HEK293T (cell line): ENCODE measurements around the gene TEX28.
"Not testable (repeated sequence)": the region's sequence is repeated elsewhere in the genome, so short reads cannot be mapped to it uniquely, and the experiment has no call there.

Experiments
- CTCF ChIA-PET: fragments of 350-600 bp; formaldehyde crosslinking; extraction: SDS; loops from one replicate; lab custom pipeline; 2021; ENCODE audit warnings: antibody characterized with exemption, inconsistent platforms; lab: Yijun Ruan, JAX
- POLR2A ChIA-PET: fragments of 350-600 bp; formaldehyde crosslinking; extraction: SDS; loops from one replicate; lab custom pipeline; 2020; ENCODE audit warnings: antibody characterized with exemption, inconsistent platforms; lab: Yijun Ruan, JAX
- DNase-seq: peaks from one replicate; pipeline ENCODE4 v3.0.0; 2012; ENCODE audit warnings: mixed read lengths; ENCODE audit errors: extremely low spot score
- ARNT ChIP-seq: fragments of 450-650 bp; IDR thresholded peaks from 2 replicates; pipeline ENCODE4 v1.6.1; 2017; ENCODE audit warnings: mild to moderate bottlenecking
- BHLHE40 ChIP-seq: fragments of 450-650 bp; IDR thresholded peaks from 2 replicates; pipeline ENCODE4 v1.6.1; 2016; ENCODE audit warnings: mild to moderate bottlenecking, moderate library complexity, borderline replicate concordance
- CTBP1 ChIP-seq: fragments of 450-650 bp; IDR thresholded peaks from 2 replicates; pipeline ENCODE4 v1.6.1; 2016; ENCODE audit warnings: borderline replicate concordance
- ELF4 ChIP-seq: fragments of 450-650 bp; IDR thresholded peaks from 2 replicates; pipeline ENCODE4 v1.6.1; 2017; ENCODE audit warnings: antibody characterized with exemption
- FOXA1 ChIP-seq: fragments of 450-650 bp; IDR thresholded peaks from 2 replicates; pipeline ENCODE4 v1.6.1; 2016; ENCODE audit warnings: mild to moderate bottlenecking
- FOXK2 ChIP-seq: fragments of 450-650 bp; IDR thresholded peaks from 2 replicates; pipeline ENCODE4 v1.6.1; 2016; ENCODE audit warnings: mild to moderate bottlenecking
- FOXM1 ChIP-seq: fragments of 450-650 bp; IDR thresholded peaks from 2 replicates; pipeline ENCODE4 v1.6.1; 2017; ENCODE audit warnings: mild to moderate bottlenecking, borderline replicate concordance
- HDGF ChIP-seq: fragments of 450-650 bp; IDR thresholded peaks from 2 replicates; pipeline ENCODE4 v1.6.1; 2017; ENCODE audit warnings: antibody characterized with exemption, borderline replicate concordance
- L3MBTL2 ChIP-seq: fragments of 450-650 bp; conservative IDR thresholded peaks from 2 replicates; pipeline ENCODE4 v1.6.1; 2016; ENCODE audit warnings: mild to moderate bottlenecking
- LEF1 ChIP-seq: fragments of 450-650 bp; IDR thresholded peaks from 2 replicates; pipeline ENCODE4 v1.6.1; 2017; ENCODE audit warnings: mild to moderate bottlenecking, borderline replicate concordance
- NFRKB ChIP-seq: fragments of 450-650 bp; IDR thresholded peaks from 2 replicates; pipeline ENCODE4 v1.6.1; 2016; ENCODE audit warnings: mild to moderate bottlenecking, moderate library complexity
- SP1 ChIP-seq: fragments of 450-650 bp; IDR thresholded peaks from 2 replicates; pipeline ENCODE4 v1.6.1; 2017
- SUZ12 ChIP-seq: fragments of 450-650 bp; IDR thresholded peaks from 2 replicates; pipeline ENCODE4 v1.6.1; 2016; ENCODE audit warnings: mild to moderate bottlenecking
- TARDBP ChIP-seq: fragments of 450-650 bp; IDR thresholded peaks from 2 replicates; pipeline ENCODE4 v1.6.1; 2016
- ZNF384 ChIP-seq: fragments of 450-650 bp; IDR thresholded peaks from 2 replicates; pipeline ENCODE4 v1.6.1; 2016
- TF ChIP-seq, protein P1 (sequence below): fragments of 450-650 bp; IDR thresholded peaks from 2 replicates; pipeline ENCODE4 v1.6.1; 2016

The TEX28 gene, protein sequence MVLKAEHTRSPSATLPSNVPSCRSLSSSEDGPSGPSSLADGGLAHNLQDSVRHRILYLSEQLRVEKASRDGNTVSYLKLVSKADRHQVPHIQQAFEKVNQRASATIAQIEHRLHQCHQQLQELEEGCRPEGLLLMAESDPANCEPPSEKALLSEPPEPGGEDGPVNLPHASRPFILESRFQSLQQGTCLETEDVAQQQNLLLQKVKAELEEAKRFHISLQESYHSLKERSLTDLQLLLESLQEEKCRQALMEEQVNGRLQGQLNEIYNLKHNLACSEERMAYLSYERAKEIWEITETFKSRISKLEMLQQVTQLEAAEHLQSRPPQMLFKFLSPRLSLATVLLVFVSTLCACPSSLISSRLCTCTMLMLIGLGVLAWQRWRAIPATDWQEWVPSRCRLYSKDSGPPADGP

GRCh38 chrX:154294791-154295574, at the start of gene TEX28:
Gene TEX28, minus strand, starts transcription at chrX:154295124. Its CDS starts 3,007 bp downstream, at chrX:154292117.
- no peak for TF ChIP-seq FOXA1
- TF ChIP-seq, protein P1, sequence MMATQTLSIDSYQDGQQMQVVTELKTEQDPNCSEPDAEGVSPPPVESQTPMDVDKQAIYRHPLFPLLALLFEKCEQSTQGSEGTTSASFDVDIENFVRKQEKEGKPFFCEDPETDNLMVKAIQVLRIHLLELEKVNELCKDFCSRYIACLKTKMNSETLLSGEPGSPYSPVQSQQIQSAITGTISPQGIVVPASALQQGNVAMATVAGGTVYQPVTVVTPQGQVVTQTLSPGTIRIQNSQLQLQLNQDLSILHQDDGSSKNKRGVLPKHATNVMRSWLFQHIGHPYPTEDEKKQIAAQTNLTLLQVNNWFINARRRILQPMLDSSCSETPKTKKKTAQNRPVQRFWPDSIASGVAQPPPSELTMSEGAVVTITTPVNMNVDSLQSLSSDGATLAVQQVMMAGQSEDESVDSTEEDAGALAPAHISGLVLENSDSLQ = no peak
- TF ChIP-seq NFRKB = no peak
- TF ChIP-seq HDGF = no peak
- no peak for TF ChIP-seq CTBP1
- POLR2A ChIA-PET = no interaction called here
- CTCF ChIA-PET = interaction anchor here (0.6 kb wide), 1 partner anchor 55 kb away, joined by 4 read pairs; no protein-coding TSS in a partner anchor
- no peak for DNase-seq

DNA sequence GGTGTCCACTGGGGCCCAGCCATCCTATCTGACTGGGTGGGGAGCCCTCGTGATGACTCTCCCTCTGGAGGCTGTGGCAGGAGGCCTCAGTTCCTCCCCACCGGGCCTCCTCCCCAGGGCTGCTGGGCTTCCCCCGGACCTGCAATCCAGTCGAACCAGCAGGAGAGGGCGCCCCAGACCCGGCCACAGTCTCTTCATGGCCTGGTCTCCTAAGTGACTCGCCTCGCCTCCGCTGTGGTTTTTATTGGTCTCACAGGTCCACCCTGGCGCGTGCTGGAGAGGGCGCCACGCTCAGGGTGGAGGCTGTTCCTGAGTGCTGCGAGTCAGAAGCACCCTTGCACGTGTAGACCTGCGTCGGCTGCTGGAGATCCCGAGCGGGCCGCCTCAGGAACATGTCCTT, 48.7 kb upstream of the TEX28 start:
- DNase-seq, POLR2A ChIA-PET, CTCF ChIA-PET: not testable (repeated sequence)

GRCh38 chrX:154343063-154343462, 48.1 kb upstream of the TEX28 start:
- DNase-seq, POLR2A ChIA-PET, CTCF ChIA-PET: not testable (repeated sequence)

DNA sequence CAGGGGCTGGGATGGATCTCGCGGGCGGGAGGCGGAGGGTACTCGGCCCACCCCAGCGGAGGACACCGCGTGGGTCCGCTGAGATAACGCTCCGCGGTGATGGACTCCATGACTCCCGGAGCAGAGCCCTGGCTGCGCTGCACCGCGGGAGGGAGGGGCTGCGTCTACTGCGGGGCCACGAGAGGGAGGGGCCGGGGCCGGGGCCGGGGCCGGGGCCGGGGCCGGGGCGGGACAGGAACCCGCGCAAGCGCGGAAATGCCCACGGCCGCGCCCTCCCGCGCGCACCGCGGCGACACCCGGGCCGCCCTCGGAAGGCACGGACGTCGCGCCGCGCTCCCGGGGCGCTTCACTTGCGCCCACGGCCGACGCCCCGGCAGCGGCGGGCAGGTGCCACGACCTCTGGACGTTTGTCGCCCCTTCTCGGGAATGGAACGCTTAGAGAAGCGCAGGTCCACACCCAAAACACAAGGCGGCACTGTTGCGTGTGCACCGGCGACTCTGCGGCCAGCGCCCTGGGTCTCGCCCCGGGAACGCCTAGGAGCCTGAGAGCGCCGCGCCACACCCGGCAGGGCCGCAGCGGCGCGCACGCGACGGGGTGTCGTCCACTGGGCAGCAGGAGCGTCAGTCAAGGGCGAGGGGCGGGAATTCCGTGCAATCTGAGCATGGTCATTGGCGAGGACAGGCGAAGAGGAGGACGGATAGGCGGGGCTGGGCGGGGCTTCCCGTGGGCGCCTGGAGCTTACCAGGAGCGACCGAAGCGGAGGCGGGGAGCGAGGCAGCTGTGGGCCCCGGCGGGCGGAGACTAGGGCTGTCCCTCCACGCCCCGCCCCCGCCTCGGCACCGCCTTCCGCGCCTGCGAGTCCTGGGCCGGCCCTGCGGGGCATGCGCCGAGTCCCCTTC, 46.7 kb upstream of the TEX28 start:
- CTCF ChIA-PET, DNase-seq, POLR2A ChIA-PET: not testable (repeated sequence)

DNA sequence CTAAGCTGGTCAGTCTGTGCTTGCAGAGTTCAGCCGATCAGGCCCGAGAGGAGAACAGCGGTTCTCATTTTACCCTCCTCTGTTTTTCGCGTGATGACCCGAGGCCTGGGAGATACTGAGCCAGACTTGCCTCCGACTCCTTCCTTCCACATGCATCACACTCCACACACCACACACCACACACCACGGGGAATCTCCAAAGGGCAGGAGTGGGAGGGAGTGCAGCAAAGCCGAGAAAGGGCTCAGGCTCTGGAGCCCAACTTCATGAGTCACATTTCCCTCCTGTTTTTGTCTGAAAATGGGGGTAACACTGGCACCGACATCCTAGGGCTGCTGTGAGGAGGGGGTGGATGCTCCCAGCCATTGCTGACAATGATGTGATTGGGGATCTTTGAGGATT, 39.6 kb upstream of the TEX28 start:
- no peak for DNase-seq
- ChIA-PET POLR2A (no interaction called here), CTCF (no interaction called here)
- TF ChIP-seq FOXM1 = no peak
- no peak for TF ChIP-seq ARNT
- TF ChIP-seq SUZ12 = no peak
- TF ChIP-seq, protein P1 = no peak
- TF ChIP-seq TARDBP = no peak
- no peak for TF ChIP-seq CTBP1
- TF ChIP-seq ZNF384 = no peak
- no peak for TF ChIP-seq L3MBTL2
- no peak for TF ChIP-seq FOXA1
- no peak for TF ChIP-seq BHLHE40
- TF ChIP-seq FOXK2 = no peak
- no peak for TF ChIP-seq HDGF
- no peak for TF ChIP-seq LEF1
- TF ChIP-seq NFRKB = no peak
- no peak for TF ChIP-seq SP1
- TF ChIP-seq ELF4 = no peak

DNA sequence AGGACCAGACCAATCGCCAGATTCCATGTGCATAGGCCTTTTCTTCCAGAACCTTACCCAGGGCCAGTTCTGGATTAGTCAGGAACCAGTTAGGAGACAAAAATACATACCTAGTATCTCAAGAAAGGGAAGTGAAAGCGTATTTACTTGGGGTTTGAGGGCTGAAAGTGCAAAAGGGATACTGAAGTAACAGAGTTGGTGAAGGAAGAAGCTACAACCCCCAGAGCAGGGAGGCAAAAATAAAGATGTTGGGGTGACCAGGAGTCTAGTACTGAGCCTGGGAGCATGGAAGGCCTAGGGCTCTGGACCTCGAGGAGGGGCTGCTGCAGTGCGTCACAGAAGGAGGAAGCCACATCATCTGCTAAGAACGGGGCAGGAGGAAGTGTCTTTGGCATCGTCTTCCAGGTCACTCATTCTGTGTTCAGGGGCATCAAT, 38.9 kb upstream of the TEX28 start:
- ChIA-PET POLR2A (no interaction called here), CTCF (interaction anchor here (0.6 kb wide), 1 partner anchor 19 kb away, joined by 6 read pairs; no protein-coding TSS in a partner anchor)

GRCh38 chrX:154333116-154333515, 38.2 kb upstream of the TEX28 start:
- POLR2A ChIA-PET = no interaction called here
- CTCF ChIA-PET = no interaction called here
- no peak for DNase-seq

More for the DNA sequence above, 38.9 kb upstream of the TEX28 start:
- DNase-seq = no peak
- TF ChIP-seq BHLHE40 (no peak), FOXA1 (no peak), SP1 (no peak), ZNF384 (no peak), ELF4 (no peak)

More at GRCh38 chrX:154333116-154333515, 38.2 kb upstream of the TEX28 start:
- TF ChIP-seq ELF4 = no peak
- no peak for TF ChIP-seq TARDBP
- TF ChIP-seq NFRKB = no peak
- TF ChIP-seq BHLHE40 = no peak
- TF ChIP-seq FOXM1 = no peak
- TF ChIP-seq ZNF384 = no peak
- no peak for TF ChIP-seq CTBP1
- TF ChIP-seq FOXK2 = no peak
- TF ChIP-seq, protein P1 = no peak
- TF ChIP-seq LEF1 = no peak
- TF ChIP-seq ARNT = no peak
- no peak for TF ChIP-seq SUZ12
- TF ChIP-seq SP1 = no peak
- TF ChIP-seq FOXA1 = no peak
- TF ChIP-seq HDGF = no peak
- no peak for TF ChIP-seq L3MBTL2
